ENCODE data around the gene FEZ2. TPM values are rescaled to one million over a fixed set of nuclear protein-coding genes. Genes with fewer than 3 reads are reported as not detected.
A peak's percentile ranks its signal among the peaks of the same experiment; 100 is the strongest.

FEZ2 gene
- total and polyA plus RNA-seq, 7 experiments from 2014 or later: 1.7 to 21.9 (median 11.8) TPM

- Mint-ChIP-seq H3K27ac (no peak overlapping the region), H3K4me1 (no peaks in the 10 kb centered on the region), H3K36me3 (peaks cover 0 to 6% (median 2%) of the 10 kb centered on the region in 5 donors), H3K9me3 (no peaks in the 10 kb centered on the region), H3K27me3 (no peaks in the 10 kb centered on the region), H3K4me3 (no peak overlapping the region)
- intact Hi-C loops (cut with micrococcal nuclease): no loop called here
- Histone ChIP-seq H3K4me1 (ENCODE audit: control insufficient read depth in 2 of 2, insufficient read depth in 2 of 2, low read length in 2 of 2) (no peaks in the 10 kb centered on the region), H3K27me3 (ENCODE audit: control insufficient read depth in 2 of 2, insufficient read depth in 2 of 2, low read length in 2 of 2) (no peaks in the 10 kb centered on the region), H3K4me3 (ENCODE audit: low read length) (no peak overlapping the region), H3K9me3 (ENCODE audit: control insufficient read depth in 2 of 3, low read length in 3 of 3) (no peaks in the 10 kb centered on the region), H3K36me3 (ENCODE audit: control insufficient read depth in 2 of 3, insufficient read depth in 3 of 3, low read length in 3 of 3) (no peaks in the 10 kb centered on the region), H3K27ac (ENCODE audit: low read depth, low read length) (no peak overlapping the region)
- ChIA-PET POLR2A (no interaction called here), CTCF (no interaction called here)
- no peak for DNase-seq
- no peak for ATAC-seq
Measured at GRCh38 chr2:36539631-36540030, 58.3 kb downstream of the FEZ2 start.

GRCh38 chr2:36538335-36538734 is 59.6 kb downstream of the FEZ2 start:
- Mint-ChIP-seq H3K27me3 (no peaks in the 10 kb centered on the region), H3K4me3 (no peak overlapping the region), H3K27ac (no peak overlapping the region), H3K36me3 (peaks cover 0 to 6% (median 0%) of the 10 kb centered on the region in 5 donors), H3K4me1 (peaks cover 0 to 3% (median 0%) of the 10 kb centered on the region in 7 donors), H3K9me3 (peaks cover 0 to 3% (median 0%) of the 10 kb centered on the region in 11 donors)
- Histone ChIP-seq H3K4me3 (ENCODE audit: low read length) (no peak overlapping the region), H3K27ac (ENCODE audit: low read depth, low read length) (no peak overlapping the region), H3K9me3 (ENCODE audit: control insufficient read depth in 2 of 3, low read length in 3 of 3) (no peaks in the 10 kb centered on the region), H3K4me1 (ENCODE audit: control insufficient read depth in 2 of 2, insufficient read depth in 2 of 2, low read length in 2 of 2) (no peaks in the 10 kb centered on the region), H3K36me3 (ENCODE audit: control insufficient read depth in 2 of 3, insufficient read depth in 3 of 3, low read length in 3 of 3) (no peaks in the 10 kb centered on the region), H3K27me3 (ENCODE audit: control insufficient read depth in 2 of 2, insufficient read depth in 2 of 2, low read length in 2 of 2) (no peaks in the 10 kb centered on the region)
- ATAC-seq: no peak
- CTCF ChIA-PET: interaction anchor here (0.6 kb wide), 1 partner anchor 130 kb away, joined by 3 read pairs; no protein-coding TSS in a partner anchor
- POLR2A ChIA-PET: no interaction called here
- DNase-seq: no peak
- intact Hi-C loops (cut with micrococcal nuclease): no loop called here

- Mint-ChIP-seq H3K4me3 (no peak overlapping the region), H3K4me1 (peaks cover 0 to 3% (median 0%) of the 10 kb centered on the region in 7 donors), H3K9me3 (peaks cover 0 to 3% (median 0%) of the 10 kb centered on the region in 11 donors), H3K27ac (no peak overlapping the region), H3K27me3 (no peaks in the 10 kb centered on the region), H3K36me3 (peaks cover 0 to 3% (median 0%) of the 10 kb centered on the region in 5 donors)
- POLR2A ChIA-PET: no interaction called here
- CTCF ChIA-PET: no interaction called here
- Histone ChIP-seq H3K4me3 (ENCODE audit: low read length) (no peak overlapping the region), H3K4me1 (ENCODE audit: control insufficient read depth in 2 of 2, insufficient read depth in 2 of 2, low read length in 2 of 2) (no peaks in the 10 kb centered on the region), H3K27ac (ENCODE audit: low read depth, low read length) (no peak overlapping the region), H3K9me3 (ENCODE audit: control insufficient read depth in 2 of 3, low read length in 3 of 3) (no peaks in the 10 kb centered on the region), H3K36me3 (ENCODE audit: control insufficient read depth in 2 of 3, insufficient read depth in 3 of 3, low read length in 3 of 3) (no peaks in the 10 kb centered on the region), H3K27me3 (ENCODE audit: control insufficient read depth in 2 of 2, insufficient read depth in 2 of 2, low read length in 2 of 2) (no peaks in the 10 kb centered on the region)
- no peak for DNase-seq
- intact Hi-C loops (cut with micrococcal nuclease): no loop called here
- no peak for ATAC-seq
Measured at GRCh38 chr2:36536776-36537175, 61.2 kb downstream of the FEZ2 start.

- H3K9me3 ChIP-seq (ENCODE audit: control insufficient read depth in 2 of 3, low read length in 3 of 3): no peaks in the 10 kb centered on the region
- POLR2A ChIA-PET: no interaction called here
- no peaks in the 10 kb centered on the region for H3K27me3 ChIP-seq (ENCODE audit: control insufficient read depth in 2 of 2, insufficient read depth in 2 of 2, low read length in 2 of 2)
- Mint-ChIP-seq H3K9me3 (peaks cover 0 to 3% (median 0%) of the 10 kb centered on the region in 11 donors), H3K27me3 (no peaks in the 10 kb centered on the region), H3K4me3 (no peak overlapping the region), H3K36me3 (peaks cover 0 to 6% (median 0%) of the 10 kb centered on the region in 5 donors), H3K4me1 (peaks cover 0 to 4% (median 0%) of the 10 kb centered on the region in 7 donors), H3K27ac (no peak overlapping the region)
- no peak overlapping the region for H3K27ac ChIP-seq (ENCODE audit: low read depth, low read length)
- intact Hi-C loops (cut with micrococcal nuclease): no loop called here
- H3K4me3 ChIP-seq (ENCODE audit: low read length): no peak overlapping the region
- DNase-seq (no peak), ATAC-seq (no peak)
- H3K36me3 ChIP-seq (ENCODE audit: control insufficient read depth in 2 of 3, insufficient read depth in 3 of 3, low read length in 3 of 3): no peaks in the 10 kb centered on the region
- CTCF ChIA-PET: no interaction called here
- H3K4me1 ChIP-seq (ENCODE audit: control insufficient read depth in 2 of 2, insufficient read depth in 2 of 2, low read length in 2 of 2): no peaks in the 10 kb centered on the region
Measured at GRCh38 chr2:36535099-36535498, 62.9 kb downstream of the FEZ2 start.

- CTCF ChIA-PET: no interaction called here
- H3K4me1 Mint-ChIP-seq: peaks cover 0 to 4% (median 0%) of the 10 kb centered on the region in 7 donors
- peaks cover 0 to 6% (median 0%) of the 10 kb centered on the region in 5 donors for H3K36me3 Mint-ChIP-seq
- Histone ChIP-seq H3K9me3 (ENCODE audit: control insufficient read depth in 2 of 3, low read length in 3 of 3) (no peaks in the 10 kb centered on the region), H3K27ac (ENCODE audit: low read depth, low read length) (no peak overlapping the region), H3K27me3 (ENCODE audit: control insufficient read depth in 2 of 2, insufficient read depth in 2 of 2, low read length in 2 of 2) (no peaks in the 10 kb centered on the region), H3K4me1 (ENCODE audit: control insufficient read depth in 2 of 2, insufficient read depth in 2 of 2, low read length in 2 of 2) (no peaks in the 10 kb centered on the region), H3K36me3 (ENCODE audit: control insufficient read depth in 2 of 3, insufficient read depth in 3 of 3, low read length in 3 of 3) (no peaks in the 10 kb centered on the region), H3K4me3 (ENCODE audit: low read length) (no peak overlapping the region)
- no peaks in the 10 kb centered on the region for H3K27me3 Mint-ChIP-seq
- intact Hi-C loops (cut with micrococcal nuclease): no loop called here
- H3K4me3 Mint-ChIP-seq: no peak overlapping the region
- no peak for DNase-seq
- peak overlapping the region in 5 of 9 donors; percentile 19 to 51 (median 28) for H3K27ac Mint-ChIP-seq
- POLR2A ChIA-PET: no interaction called here
- peaks cover 0 to 3% (median 0%) of the 10 kb centered on the region in 11 donors for H3K9me3 Mint-ChIP-seq
- ATAC-seq: no peak
Measured at GRCh38 chr2:36534275-36534799, 63.6 kb downstream of the FEZ2 start.

GRCh38 chr2:36530983-36531354 is 67.0 kb downstream of the FEZ2 start:
- Histone ChIP-seq H3K36me3 (ENCODE audit: control insufficient read depth in 2 of 3, insufficient read depth in 3 of 3, low read length in 3 of 3) (no peaks in the 10 kb centered on the region), H3K9me3 (ENCODE audit: control insufficient read depth in 2 of 3, low read length in 3 of 3) (no peaks in the 10 kb centered on the region), H3K27ac (ENCODE audit: low read depth, low read length) (no peak overlapping the region), H3K27me3 (ENCODE audit: control insufficient read depth in 2 of 2, insufficient read depth in 2 of 2, low read length in 2 of 2) (no peaks in the 10 kb centered on the region), H3K4me3 (ENCODE audit: low read length) (no peak overlapping the region), H3K4me1 (ENCODE audit: control insufficient read depth in 2 of 2, insufficient read depth in 2 of 2, low read length in 2 of 2) (no peaks in the 10 kb centered on the region)
- H3K27ac Mint-ChIP-seq: no peak overlapping the region
- H3K4me1 Mint-ChIP-seq: peaks cover 0 to 11% (median 0%) of the 10 kb centered on the region in 7 donors
- intact Hi-C loops (cut with micrococcal nuclease): no loop called here
- ChIA-PET POLR2A (no interaction called here), CTCF (no interaction called here)
- H3K4me3 Mint-ChIP-seq: no peak overlapping the region
- H3K27me3 Mint-ChIP-seq: no peaks in the 10 kb centered on the region
- ATAC-seq: no peak
- H3K36me3 Mint-ChIP-seq: peaks cover 0 to 12% (median 0%) of the 10 kb centered on the region in 5 donors
- DNase-seq: no peak
- peaks cover 0 to 3% (median 0%) of the 10 kb centered on the region in 11 donors for H3K9me3 Mint-ChIP-seq

- H3K9me3 Mint-ChIP-seq: peaks cover 0 to 3% (median 0%) of the 10 kb centered on the region in 11 donors
- DNase-seq (no peak), ATAC-seq (no peak)
- Histone ChIP-seq H3K4me1 (ENCODE audit: control insufficient read depth in 2 of 2, insufficient read depth in 2 of 2, low read length in 2 of 2) (no peaks in the 10 kb centered on the region), H3K27ac (ENCODE audit: low read depth, low read length) (no peak overlapping the region), H3K36me3 (ENCODE audit: control insufficient read depth in 2 of 3, insufficient read depth in 3 of 3, low read length in 3 of 3) (no peaks in the 10 kb centered on the region), H3K27me3 (ENCODE audit: control insufficient read depth in 2 of 2, insufficient read depth in 2 of 2, low read length in 2 of 2) (no peaks in the 10 kb centered on the region), H3K9me3 (ENCODE audit: control insufficient read depth in 2 of 3, low read length in 3 of 3) (no peaks in the 10 kb centered on the region), H3K4me3 (ENCODE audit: low read length) (no peak overlapping the region)
- intact Hi-C loops (cut with micrococcal nuclease): no loop called here
- H3K27me3 Mint-ChIP-seq: no peaks in the 10 kb centered on the region
- peaks cover 0 to 11% (median 0%) of the 10 kb centered on the region in 7 donors for H3K4me1 Mint-ChIP-seq
- no peak overlapping the region for H3K4me3 Mint-ChIP-seq
- CTCF ChIA-PET: no interaction called here
- peaks cover 0 to 12% (median 0%) of the 10 kb centered on the region in 5 donors for H3K36me3 Mint-ChIP-seq
- POLR2A ChIA-PET: no interaction called here
- no peak overlapping the region for H3K27ac Mint-ChIP-seq
Measured at GRCh38 chr2:36530178-36530982, 67.6 kb downstream of the FEZ2 start.

Data from naive thymus-derived CD4-positive, alpha-beta T cell (primary cell).